Neural cell (in vitro differentiated cells): ENCODE results near the gene ICE1. TPM values are rescaled to one million over a fixed set of nuclear protein-coding genes. Genes with fewer than 3 reads are reported as not detected.

Source experiments
- H2AFZ ChIP-seq: fragments of 200-600, 300-800 bp; sonication (generic), shearing (Covaris generic); 2 replicates; pipeline ENCODE4 v1.6.0; 2014; ENCODE audit warnings: low read depth, mild to moderate bottlenecking, antibody characterized with exemption, low read length, moderate library complexity
- H3F3A ChIP-seq: fragments of 200-600 bp; shearing (Covaris generic); 2 replicates; pipeline ENCODE4 v1.6.1; 2016; ENCODE audit warnings: mild to moderate bottlenecking, moderate library complexity, mixed read lengths, antibody characterized with exemption, low read length; ENCODE audit not compliant: insufficient read depth, poor library complexity, severe bottlenecking
- H3K27ac ChIP-seq: fragments of 200-600, 300-800 bp; sonication (generic), shearing (Covaris generic); 2 replicates; pipeline ENCODE4 v1.5.1; 2014; ENCODE audit warnings: mild to moderate bottlenecking, low read length, moderate library complexity
- H3K27me3 ChIP-seq: fragments of 300-800, 200-600 bp; sonication (generic), shearing (Covaris generic); 2 replicates; pipeline ENCODE4 v1.6.0; 2014; ENCODE audit warnings: mild to moderate bottlenecking, low read depth, low read length, moderate library complexity; ENCODE audit not compliant: insufficient read depth
- H3K36me3 ChIP-seq: fragments of 300-800, 200-600 bp; sonication (generic), shearing (Covaris generic); 2 replicates; pipeline ENCODE4 v1.5.1; 2014; ENCODE audit warnings: mild to moderate bottlenecking, antibody characterized with exemption, low read length, moderate library complexity; ENCODE audit not compliant: insufficient read depth
- H3K4me2 ChIP-seq: fragments of 300-800, 200-600 bp; sonication (generic), shearing (Covaris generic); 2 replicates; pipeline ENCODE4 v1.6.0; 2014; ENCODE audit warnings: mild to moderate bottlenecking, low read length
- H3K4me3 ChIP-seq: fragments of 300-800, 200-600 bp; sonication (generic), shearing (Covaris generic); 2 replicates; pipeline ENCODE4 v1.5.1; 2014; ENCODE audit warnings: mild to moderate bottlenecking, low read length, moderate library complexity
- H3K79me2 ChIP-seq: fragments of 200-600 bp; shearing (Covaris generic); replicated peaks from 2 replicates; pipeline ENCODE4 v1.6.0; 2014; ENCODE audit warnings: mild to moderate bottlenecking, low read length, moderate library complexity; ENCODE audit not compliant: insufficient read depth
- H3K9ac ChIP-seq: fragments of 300-800, 200-600 bp; sonication (generic), shearing (Covaris generic); 2 replicates; pipeline ENCODE4 v1.6.1; 2016; ENCODE audit warnings: mild to moderate bottlenecking, low read length, mixed read lengths
- H3K9me2 ChIP-seq: fragments of 200-600 bp; shearing (Covaris generic); 2 replicates; pipeline ENCODE4 v1.6.1; 2016; ENCODE audit warnings: mild to moderate bottlenecking, low read length, mixed read lengths; ENCODE audit not compliant: insufficient read depth
- H3K9me3 ChIP-seq: fragments of 200-600, 300-800 bp; sonication (generic), shearing (Covaris generic); 2 replicates; pipeline ENCODE4 v1.6.1; 2016; ENCODE audit warnings: mild to moderate bottlenecking, mixed run types, low read length, moderate library complexity, mixed read lengths
- H4K20me1 ChIP-seq: fragments of 200-600 bp; shearing (Covaris generic); 2 replicates; pipeline ENCODE4 v1.6.1; 2016; ENCODE audit warnings: mild to moderate bottlenecking, mixed run types; ENCODE audit not compliant: insufficient read depth
- EP300 ChIP-seq: fragments of 450-650 bp; conservative IDR thresholded peaks from 2 replicates; pipeline ENCODE4 v1.6.1; 2014; ENCODE audit warnings: antibody characterized with exemption, mild to moderate bottlenecking, moderate library complexity; ENCODE audit not compliant: poor library complexity, severe bottlenecking
- EZH2 ChIP-seq: fragments of 200-600, 300-800 bp; shearing (Covaris generic), sonication (generic); IDR thresholded peaks from 2 replicates; pipeline ENCODE4 v1.6.1; 2014; ENCODE audit warnings: antibody characterized with exemption, low read length, borderline replicate concordance, mild to moderate bottlenecking; ENCODE audit not compliant: insufficient read depth, poor library complexity, severe bottlenecking
- MXI1 ChIP-seq: fragments of 450-650 bp; conservative IDR thresholded peaks from 2 replicates; pipeline ENCODE4 v1.6.1; 2014; ENCODE audit warnings: antibody characterized with exemption, mild to moderate bottlenecking; ENCODE audit not compliant: poor library complexity, severe bottlenecking
- POLR2AphosphoS5 ChIP-seq: IDR thresholded peaks from 2 replicates; pipeline ENCODE4 v1.6.1; 2012
- RAD21 ChIP-seq: fragments of 450-650 bp; conservative IDR thresholded peaks from 2 replicates; pipeline ENCODE4 v1.6.1; 2014; ENCODE audit warnings: antibody characterized with exemption, mild to moderate bottlenecking, moderate library complexity
- REST ChIP-seq: IDR thresholded peaks from 2 replicates; pipeline ENCODE4 v1.6.1; 2012; ENCODE audit warnings: borderline replicate concordance
- SMC3 ChIP-seq: fragments of 450-650 bp; conservative IDR thresholded peaks from 2 replicates; pipeline ENCODE4 v1.6.1; 2014; ENCODE audit warnings: antibody characterized with exemption, mild to moderate bottlenecking, moderate library complexity; ENCODE audit not compliant: poor library complexity
- TAF1 ChIP-seq: IDR thresholded peaks from 2 replicates; pipeline ENCODE4 v1.6.1; 2012; ENCODE audit warnings: low read depth
- polyA plus RNA-seq: library from polyadenylated mRNA; depleted of rRNA; stranded (reverse); fragments of >200 nt; gene quantifications from 2 replicates; pipeline ENCODE4 v1.2.3, GENCODE V29; 2014
- TF ChIP-seq, protein P1 (sequence below): fragments of 450-650 bp; IDR thresholded peaks from 2 replicates; pipeline ENCODE4 v1.5.1; 2014; ENCODE audit warnings: antibody characterized with exemption, mild to moderate bottlenecking, moderate library complexity; ENCODE audit not compliant: poor library complexity, severe bottlenecking

Gene ICE1
- polyA plus RNA-seq, 1 donor from 2014 or later, result 22.1 TPM

DNA sequence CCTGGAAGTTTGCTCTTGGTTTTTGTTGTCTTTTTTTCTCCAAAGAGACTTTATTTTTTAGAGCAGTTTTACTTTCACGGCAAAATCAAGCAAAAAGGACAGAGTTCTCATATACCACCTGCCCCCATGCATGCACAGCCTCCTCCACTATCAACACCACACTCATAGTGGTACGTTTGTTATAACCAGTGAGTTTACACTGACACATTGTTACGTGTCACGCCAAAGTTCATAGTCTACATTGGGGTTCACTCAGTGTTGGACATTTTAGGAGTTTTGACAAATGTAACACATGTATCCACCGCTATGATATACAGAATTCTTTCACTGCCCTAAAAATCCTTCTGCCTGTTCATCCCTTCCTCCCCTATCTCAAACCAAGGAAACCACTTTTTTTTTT lies 7.5 kb upstream of the ICE1 start:
- no peaks in the 10 kb centered on the region for H3F3A ChIP-seq
- H3K79me2 ChIP-seq, result no peaks in the 10 kb centered on the region
- H3K9me2 ChIP-seq, result no peaks in the 10 kb centered on the region
- no peak overlapping the region for H3K4me3 ChIP-seq
- H3K4me2 ChIP-seq, result no peak overlapping the region
- H3K9ac ChIP-seq, result no peak overlapping the region
- H3K27ac ChIP-seq, result no peak overlapping the region
- H3K27me3 ChIP-seq, result no peaks in the 10 kb centered on the region
- no peak for TF ChIP-seq SMC3
- no peak for TF ChIP-seq RAD21
- no peak for TF ChIP-seq EZH2
- TF ChIP-seq, protein P1, sequence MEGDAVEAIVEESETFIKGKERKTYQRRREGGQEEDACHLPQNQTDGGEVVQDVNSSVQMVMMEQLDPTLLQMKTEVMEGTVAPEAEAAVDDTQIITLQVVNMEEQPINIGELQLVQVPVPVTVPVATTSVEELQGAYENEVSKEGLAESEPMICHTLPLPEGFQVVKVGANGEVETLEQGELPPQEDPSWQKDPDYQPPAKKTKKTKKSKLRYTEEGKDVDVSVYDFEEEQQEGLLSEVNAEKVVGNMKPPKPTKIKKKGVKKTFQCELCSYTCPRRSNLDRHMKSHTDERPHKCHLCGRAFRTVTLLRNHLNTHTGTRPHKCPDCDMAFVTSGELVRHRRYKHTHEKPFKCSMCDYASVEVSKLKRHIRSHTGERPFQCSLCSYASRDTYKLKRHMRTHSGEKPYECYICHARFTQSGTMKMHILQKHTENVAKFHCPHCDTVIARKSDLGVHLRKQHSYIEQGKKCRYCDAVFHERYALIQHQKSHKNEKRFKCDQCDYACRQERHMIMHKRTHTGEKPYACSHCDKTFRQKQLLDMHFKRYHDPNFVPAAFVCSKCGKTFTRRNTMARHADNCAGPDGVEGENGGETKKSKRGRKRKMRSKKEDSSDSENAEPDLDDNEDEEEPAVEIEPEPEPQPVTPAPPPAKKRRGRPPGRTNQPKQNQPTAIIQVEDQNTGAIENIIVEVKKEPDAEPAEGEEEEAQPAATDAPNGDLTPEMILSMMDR, result no peak
- no peak for TF ChIP-seq POLR2AphosphoS5
- TF ChIP-seq EP300, result no peak
- no peak for TF ChIP-seq MXI1
- no peak for TF ChIP-seq REST
- TF ChIP-seq TAF1, result no peak
- no peaks in the 10 kb centered on the region for H4K20me1 ChIP-seq
- H3K9me3 ChIP-seq, result no peaks in the 10 kb centered on the region
- H2AFZ ChIP-seq, result no peak overlapping the region
- H3K36me3 ChIP-seq, result no peaks in the 10 kb centered on the region

DNA sequence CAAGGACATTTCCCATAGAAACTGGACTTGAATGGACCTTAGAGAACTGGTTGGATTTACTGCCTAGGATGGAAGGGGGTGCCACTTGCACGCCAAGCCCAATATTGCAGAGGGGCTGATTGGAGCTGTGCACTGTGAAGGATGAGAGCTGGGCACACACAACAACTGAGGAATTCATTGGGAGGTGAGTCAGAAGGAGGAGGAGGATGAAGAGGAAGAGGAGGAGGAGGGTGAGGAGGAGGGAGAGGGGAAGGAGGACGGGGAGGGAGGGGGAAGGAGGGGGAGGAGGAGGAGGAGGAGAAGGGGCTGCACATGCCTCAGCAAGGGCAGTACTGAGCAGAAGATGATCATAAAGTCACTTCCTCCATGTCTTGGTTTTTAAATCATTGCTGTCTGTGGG lies 5.7 kb upstream of the ICE1 start:
- Histone ChIP-seq H3K27me3 (no peaks in the 10 kb centered on the region), H4K20me1 (no peaks in the 10 kb centered on the region), H3K79me2 (no peaks in the 10 kb centered on the region), H3K9me3 (no peaks in the 10 kb centered on the region), H3K4me2 (no peak overlapping the region), H3K27ac (no peak overlapping the region), H3K36me3 (no peaks in the 10 kb centered on the region), H3K9me2 (no peaks in the 10 kb centered on the region), H3F3A (no peaks in the 10 kb centered on the region), H3K9ac (no peak overlapping the region), H3K4me3 (no peak overlapping the region), H2AFZ (no peak overlapping the region)
- TF ChIP-seq POLR2AphosphoS5, result no peak
- TF ChIP-seq MXI1, result no peak
- TF ChIP-seq RAD21, result no peak
- TF ChIP-seq EP300, result no peak
- no peak for TF ChIP-seq EZH2
- TF ChIP-seq TAF1, result no peak
- TF ChIP-seq, protein P1, result no peak
- no peak for TF ChIP-seq SMC3
- TF ChIP-seq REST, result no peak
